ENCODE results near the gene ZFP57.

ZFP57 gene

GRCh38 chr6:29625337-29625930, 55.5 kb downstream of the ZFP57 start:
- DNase-seq (ENCODE audit: low read depth), result no peak

- no peak for DNase-seq (ENCODE audit: low read depth)
These were observed 56.4 kb downstream of the ZFP57 start for GRCh38 chr6:29624520-29624961.

Measured in HS-27A (cell line).